Activated CD4-positive, alpha-beta T cell treated with anti-CD3 and anti-CD28 coated beads for 24 hours (primary cell): ENCODE measurements around the gene COL19A1.

Experiments
- DNase-seq, 2 donors: peaks; one replicate each; pipeline ENCODE4 v3.0.0-alpha.2; 2020; ENCODE audit warnings: low read depth in 2 of 2

Gene COL19A1

GRCh38 chr6:70124882-70125545, 258.7 kb downstream of the COL19A1 start:
- DNase-seq: no peak

DNA sequence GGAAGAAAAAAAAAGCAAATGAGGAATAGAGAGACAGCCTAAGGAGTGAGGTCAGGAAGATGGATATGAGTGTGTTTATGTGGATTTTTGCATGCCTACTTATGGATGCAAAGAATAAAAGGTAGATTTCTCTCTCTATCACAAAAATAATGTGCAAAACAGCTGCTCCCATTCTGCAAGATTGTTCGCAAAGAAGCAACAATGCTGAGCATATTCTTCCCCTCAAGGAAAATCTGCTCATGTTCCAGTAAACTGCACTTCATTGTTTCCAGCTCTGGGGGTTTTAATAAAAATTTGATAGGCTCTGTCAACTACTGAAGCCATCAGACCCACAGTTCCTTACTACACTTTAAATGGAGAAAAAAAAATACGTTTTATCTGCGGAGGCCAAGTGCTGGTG, 259.2 kb downstream of the COL19A1 start:
- no peak for DNase-seq

GRCh38 chr6:70129341-70129740, 263.0 kb downstream of the COL19A1 start:
- DNase-seq: no peak

DNA sequence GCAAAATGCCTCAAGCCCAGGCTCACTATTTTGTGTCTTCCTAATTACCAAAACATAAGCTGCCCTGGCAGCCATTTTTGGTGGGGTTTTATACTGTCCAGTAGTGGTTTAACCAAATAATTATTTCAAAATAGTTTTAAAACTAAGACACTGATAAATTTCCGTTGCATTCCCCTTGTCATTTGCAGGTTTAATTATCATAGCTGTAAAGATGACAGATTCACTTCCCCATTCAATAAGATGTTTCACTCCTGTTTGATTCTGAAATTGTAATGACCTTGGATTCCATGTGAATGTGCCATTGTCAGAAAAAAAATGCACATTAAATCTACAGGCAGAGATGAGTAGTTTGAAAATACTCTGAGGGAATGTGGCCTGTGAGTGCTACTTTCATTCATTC, 264.5 kb downstream of the COL19A1 start:
- DNase-seq: no peak

DNA sequence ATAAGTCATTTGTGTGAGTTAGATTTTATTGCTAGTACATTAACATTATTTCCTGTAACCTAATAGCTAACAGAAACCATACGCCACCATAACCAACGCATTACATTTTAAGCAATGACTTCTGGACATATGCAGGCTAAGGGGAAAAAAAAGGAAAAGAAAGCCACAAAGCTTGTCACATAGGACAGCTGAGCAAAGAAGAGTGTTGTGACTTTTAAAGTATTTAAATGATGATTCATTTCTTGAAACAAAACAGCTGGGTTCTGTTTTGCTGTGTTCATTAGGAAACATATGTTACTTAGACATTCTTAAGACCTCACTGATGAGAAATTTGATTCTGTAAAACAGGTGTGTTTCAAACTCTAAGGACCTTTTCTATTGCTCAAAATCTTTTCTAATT, 265.2 kb downstream of the COL19A1 start:
- no peak for DNase-seq

DNA sequence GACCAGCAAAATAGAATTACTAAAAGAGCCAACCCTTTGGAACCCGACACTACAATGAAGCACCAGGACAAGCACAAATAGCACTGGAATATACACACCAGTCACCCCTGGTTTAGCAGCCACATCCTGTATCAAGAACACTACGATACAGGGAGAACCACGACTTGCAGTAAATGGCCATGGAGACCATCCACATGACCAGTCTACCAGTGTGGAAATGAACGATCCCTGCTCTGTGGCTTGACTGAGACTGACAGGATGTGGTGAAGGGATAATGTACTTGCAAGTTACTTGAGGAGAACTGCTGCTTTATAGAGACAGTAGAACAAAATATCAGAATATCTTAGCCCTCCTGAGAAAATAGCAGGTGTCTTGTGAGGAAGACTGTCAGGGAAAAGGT, 266.9 kb downstream of the COL19A1 start:
- no peak for DNase-seq

GRCh38 chr6:70134542-70134941, 268.2 kb downstream of the COL19A1 start:
- no peak for DNase-seq

DNA sequence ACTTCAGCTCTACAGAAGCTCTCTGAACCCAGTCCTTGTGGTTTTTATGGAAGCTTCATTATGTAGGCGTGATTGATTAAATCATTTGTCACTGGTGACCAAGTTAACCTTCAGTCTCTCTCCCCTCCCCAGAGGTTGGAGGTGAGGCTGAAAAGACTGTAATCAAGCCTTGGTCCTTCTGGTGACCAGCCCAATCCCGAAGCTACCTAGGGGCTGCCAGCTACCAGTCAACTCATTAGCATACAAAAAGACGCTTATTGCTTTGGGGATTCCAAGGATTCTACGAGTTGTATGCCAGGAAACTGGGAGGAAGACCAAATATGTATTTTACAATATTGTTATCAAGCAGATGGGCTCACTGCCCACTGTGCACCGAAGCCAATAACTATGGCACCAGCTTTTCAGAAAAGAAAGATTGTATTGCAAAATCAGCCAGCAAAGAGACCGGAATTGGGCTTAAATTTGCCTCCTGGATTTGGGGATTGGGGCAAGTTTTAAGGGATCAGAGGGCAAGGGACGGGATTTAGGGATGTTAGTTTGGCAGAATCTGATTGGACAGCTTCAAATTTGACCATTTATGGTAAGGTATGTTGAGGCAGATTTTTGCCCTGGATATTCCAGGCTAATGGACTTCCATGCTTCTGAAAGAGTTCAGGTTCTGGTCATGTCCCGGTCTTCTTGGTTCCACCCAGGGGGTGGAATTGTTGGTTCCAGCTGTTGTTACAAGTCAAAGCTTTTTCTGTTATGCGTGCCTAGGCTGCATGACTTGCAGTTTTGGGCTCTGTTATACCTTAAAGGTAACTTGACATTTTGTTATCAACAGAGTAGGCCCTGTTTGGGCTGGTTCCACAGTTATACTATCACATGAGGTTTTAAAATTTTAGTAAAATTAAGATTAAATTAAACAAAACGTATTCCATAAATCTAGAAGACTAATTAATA, 269.1 kb downstream of the COL19A1 start:
- no peak for DNase-seq

DNA sequence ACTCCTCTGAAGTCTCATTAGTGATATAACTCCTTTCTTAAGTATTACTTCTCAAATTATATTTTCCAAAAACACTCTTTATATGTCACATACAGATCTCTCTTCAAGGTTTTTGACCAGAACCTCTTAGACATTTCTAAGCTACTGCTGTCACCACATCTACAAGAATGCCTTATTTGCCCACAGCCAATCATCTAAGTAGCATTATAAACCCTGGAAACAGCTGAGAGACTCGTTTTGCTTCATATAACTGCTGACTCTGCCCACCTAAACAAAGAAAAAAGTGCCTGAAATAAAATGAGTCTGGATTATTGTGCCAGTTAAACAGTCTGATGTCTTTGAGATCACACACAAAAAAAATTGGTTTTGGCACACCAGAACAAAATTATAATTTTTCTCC, 270.6 kb downstream of the COL19A1 start:
- DNase-seq: no peak

DNA sequence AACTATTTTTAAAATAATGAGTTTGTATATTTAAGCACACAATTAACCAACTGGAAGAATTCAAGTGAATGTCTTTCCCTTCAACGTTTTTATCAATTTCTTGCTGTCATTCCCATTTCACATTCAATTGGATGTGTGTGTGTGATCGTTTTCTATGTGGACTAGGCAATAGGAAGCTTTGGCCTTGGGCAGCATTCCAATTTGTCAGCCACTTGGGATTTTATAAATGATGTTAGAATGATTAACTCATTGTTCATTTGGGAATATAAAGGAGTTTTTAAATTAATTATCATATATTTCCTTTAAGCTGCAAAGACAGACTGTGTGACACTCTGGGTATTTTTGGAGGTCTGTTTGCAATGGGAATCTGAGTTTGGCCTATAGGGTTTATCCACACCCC, 274.1 kb downstream of the COL19A1 start:
- DNase-seq: no peak

- no peak for DNase-seq
Observed at GRCh38 chr6:70142034-70142433, 275.7 kb downstream of the COL19A1 start.

GRCh38 chr6:70145178-70145577, 278.8 kb downstream of the COL19A1 start:
- no peak for DNase-seq

DNA sequence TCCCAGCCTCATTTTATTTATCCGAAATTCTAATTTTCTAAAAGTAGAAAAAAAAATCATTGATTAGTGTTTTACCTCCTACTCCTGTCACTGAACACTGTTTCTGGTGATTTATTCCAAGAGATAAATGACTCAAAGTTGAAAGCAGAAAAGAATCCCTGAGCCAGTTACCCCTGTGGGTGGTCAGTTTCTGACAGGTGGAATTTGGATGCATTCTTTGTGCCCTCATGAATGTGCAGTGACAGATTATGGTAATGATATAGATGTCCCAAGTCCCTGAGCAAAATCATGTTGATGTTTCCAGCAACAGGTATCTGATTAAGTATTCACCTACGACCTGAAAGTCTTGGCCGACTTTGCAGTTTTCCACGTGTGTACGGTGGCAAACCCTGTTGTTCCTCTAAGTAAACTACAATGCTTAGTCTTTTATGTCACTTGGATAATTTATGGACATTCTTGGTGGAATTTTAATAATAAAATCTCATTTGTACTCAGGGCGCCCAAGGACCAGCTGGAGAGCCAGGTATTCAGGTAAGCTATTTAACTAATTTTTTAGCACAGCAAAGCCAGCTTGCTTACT, 282.9 kb downstream of the COL19A1 start:
- no peak for DNase-seq

GRCh38 chr6:70150521-70150920, 284.2 kb downstream of the COL19A1 start:
- DNase-seq: no peak

DNA sequence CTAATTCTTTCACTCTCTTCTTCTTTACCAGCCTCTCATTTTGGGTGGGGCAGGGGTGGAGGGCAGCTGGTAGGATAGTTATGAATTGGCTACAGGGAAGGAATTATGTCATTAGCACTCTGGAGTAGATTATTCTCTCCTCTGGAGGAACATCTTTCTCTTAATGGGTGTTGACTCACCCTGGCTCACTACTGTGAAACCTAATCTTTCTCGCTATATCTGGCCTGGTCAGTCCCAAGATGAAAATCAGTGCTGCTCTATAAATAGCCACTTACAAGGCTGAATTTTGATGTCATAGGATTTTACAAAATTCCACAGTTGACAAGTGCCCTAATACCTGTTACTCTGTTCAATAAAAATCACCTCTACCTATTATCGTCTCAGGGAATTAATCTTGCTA, 285.3 kb downstream of the COL19A1 start:
- no peak for DNase-seq

DNA sequence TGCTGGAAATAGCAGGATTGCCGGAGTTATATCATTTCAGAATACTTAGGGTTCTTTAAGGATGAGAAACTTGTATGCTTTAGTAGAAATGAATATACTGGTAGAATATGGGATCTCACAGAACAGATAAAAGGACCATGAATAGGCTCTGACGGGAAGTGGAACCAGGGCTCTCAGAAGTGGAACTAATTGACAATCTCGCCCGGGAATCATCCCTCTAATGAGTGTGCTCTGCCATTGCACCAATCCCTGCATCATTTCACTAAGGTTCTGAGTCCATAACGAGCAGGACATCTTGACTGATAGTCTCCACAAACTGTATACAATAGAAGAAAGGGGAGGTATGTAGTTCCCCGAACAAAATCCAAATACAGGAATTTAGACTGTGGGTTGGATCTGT, 286.4 kb downstream of the COL19A1 start:
- no peak for DNase-seq

DNA sequence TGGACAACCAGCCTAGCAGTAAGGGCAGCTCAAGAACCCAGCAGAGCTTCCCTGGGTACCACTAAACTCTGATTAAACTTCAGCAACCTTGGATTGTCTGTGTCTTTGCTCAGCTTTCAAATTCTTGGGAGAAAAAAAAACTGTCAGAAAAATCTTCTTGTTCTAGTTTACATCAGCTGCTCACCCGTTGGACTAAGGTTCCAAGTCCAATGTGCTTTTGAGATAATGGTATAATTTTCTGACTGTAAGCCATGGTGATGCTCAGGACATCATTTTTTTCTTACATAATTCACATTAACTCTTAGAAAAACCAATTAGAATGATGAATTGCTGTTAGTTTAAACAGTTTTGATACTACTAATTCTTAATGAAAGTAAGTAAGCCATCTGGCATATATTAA, 290.7 kb downstream of the COL19A1 start:
- DNase-seq: no peak

- DNase-seq: no peak
Observed at GRCh38 chr6:70160276-70160675, 293.9 kb downstream of the COL19A1 start.

- no peak for DNase-seq
Observed at GRCh38 chr6:70162972-70163371, 296.6 kb downstream of the COL19A1 start.

DNA sequence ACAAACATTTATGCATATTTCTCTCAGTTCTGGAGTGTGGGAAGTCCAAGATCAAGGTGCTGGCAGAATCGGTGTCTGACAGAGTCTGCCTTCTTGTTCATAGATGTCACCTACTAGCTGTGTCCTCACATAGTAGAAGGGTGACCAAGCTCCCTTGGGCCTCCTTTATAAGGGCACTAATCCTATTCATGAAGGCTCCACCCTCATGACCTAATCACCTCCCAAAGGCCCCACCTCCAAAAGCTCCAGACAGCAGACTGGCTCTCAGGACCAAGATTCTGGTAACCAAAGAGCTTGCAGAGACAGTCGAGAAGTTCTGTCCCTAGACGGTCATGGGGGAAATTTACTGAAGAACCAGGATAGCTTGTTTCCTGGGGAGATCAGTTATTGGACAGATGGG, 297.4 kb downstream of the COL19A1 start:
- no peak for DNase-seq

DNA sequence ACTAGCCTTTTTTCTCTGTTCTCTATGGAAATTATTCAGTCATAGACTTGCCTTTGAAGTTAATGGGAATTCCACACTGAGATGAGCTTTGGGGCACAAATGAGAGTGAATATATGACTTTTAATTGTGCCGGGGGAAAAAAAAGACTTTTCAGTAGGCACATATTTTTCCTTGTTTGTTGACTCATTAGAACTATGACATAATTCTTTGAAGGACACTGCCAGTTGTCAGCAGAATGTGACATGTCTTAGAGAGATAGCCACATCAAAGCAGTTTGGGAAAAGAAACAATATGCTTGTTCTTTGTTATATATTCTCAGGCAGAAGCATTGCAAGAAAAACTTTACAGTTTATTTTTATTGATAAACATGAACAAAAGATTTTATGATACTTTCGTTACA, 298.2 kb downstream of the COL19A1 start:
- DNase-seq: no peak

DNA sequence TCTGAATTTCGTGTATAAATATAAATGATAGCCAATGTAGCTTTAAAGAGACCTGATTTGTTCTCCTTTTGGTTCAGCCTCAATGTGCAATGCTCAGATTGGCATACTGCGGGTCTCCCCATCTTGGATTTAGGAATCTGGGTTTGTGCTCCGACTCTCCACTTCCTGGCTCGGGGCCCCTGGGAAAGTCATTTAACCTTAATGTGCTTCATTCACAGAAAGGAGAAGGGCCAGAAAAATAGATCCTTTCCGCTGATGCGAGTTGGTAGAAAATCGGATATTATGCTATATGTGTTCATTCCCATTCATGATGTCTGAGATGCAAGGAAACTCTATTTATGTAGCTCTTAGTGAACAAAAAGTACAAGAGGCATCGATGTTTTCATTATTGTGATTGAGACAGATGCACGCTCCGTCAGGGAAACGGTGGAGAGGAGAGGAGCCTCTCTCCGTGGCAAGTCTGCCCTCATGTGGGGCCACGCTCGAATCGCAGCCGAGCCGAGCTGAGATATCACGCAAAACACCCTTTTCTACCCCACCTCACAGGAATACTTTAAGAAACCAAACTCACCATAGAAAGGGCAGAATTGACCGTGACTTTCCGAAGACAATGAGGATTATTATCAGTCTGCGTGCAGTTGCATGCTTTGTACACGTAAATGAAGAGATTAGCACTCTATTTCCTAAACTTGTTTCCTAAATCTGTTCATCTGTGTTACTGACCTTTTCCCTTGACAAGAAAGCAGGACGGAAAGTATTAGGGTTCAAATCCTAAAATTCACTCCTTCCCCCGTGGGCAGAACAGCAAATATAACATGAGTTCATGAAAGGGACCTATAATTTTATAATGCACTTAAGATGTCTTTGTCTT, 300.0 kb downstream of the COL19A1 start:
- DNase-seq: no peak
